Neural crest cell (in vitro differentiated cells): Measurements from ENCODE around the gene SMARCA1. TPM values are rescaled to one million over a fixed set of nuclear protein-coding genes. Genes with fewer than 3 reads are reported as not detected.

ENCODE experiments used
- DNase-seq: peaks from one replicate; pipeline ENCODE4 v3.0.0; 2021; ENCODE audit warnings: low read depth, mixed read lengths, low spot score
- H3K27ac Mint-ChIP-seq: one replicate; pipeline ENCODE4 v1.8.0; 2021; ENCODE audit warnings: mild to moderate bottlenecking, mixed read lengths; ENCODE audit not compliant: unreplicated experiment
- H3K27me3 Mint-ChIP-seq: 2 replicates; pipeline ENCODE4 v1.8.0; 2021; ENCODE audit warnings: low read depth, mild to moderate bottlenecking, mixed read lengths
- H3K36me3 Mint-ChIP-seq: 2 replicates; pipeline ENCODE4 v1.8.0; 2021; ENCODE audit warnings: low read depth, mild to moderate bottlenecking, mixed read lengths
- H3K4me1 Mint-ChIP-seq: 2 replicates; pipeline ENCODE4 v1.8.0; 2021; ENCODE audit warnings: mixed read lengths
- H3K4me3 Mint-ChIP-seq: one replicate; pipeline ENCODE4 v1.8.0; 2021; ENCODE audit warnings: mild to moderate bottlenecking, mixed read lengths
- H3K9me3 Mint-ChIP-seq: 2 replicates; pipeline ENCODE4 v1.8.0; 2021; ENCODE audit warnings: mixed read lengths
- total RNA-seq: library from RNA; stranded (reverse); gene quantifications from 2 replicates; pipeline ENCODE4 v1.2.1, GENCODE V29; 2021
- TF ChIP-seq, protein P1 (sequence below): fragments of 200-600 bp; sonication (generic); conservative IDR thresholded peaks from 2 replicates; pipeline ENCODE4 v1.5.0; 2021; ENCODE audit warnings: antibody characterized with exemption, mild to moderate bottlenecking

Gene SMARCA1
- total RNA-seq, 1 donor from 2014 or later = 122 TPM

DNA sequence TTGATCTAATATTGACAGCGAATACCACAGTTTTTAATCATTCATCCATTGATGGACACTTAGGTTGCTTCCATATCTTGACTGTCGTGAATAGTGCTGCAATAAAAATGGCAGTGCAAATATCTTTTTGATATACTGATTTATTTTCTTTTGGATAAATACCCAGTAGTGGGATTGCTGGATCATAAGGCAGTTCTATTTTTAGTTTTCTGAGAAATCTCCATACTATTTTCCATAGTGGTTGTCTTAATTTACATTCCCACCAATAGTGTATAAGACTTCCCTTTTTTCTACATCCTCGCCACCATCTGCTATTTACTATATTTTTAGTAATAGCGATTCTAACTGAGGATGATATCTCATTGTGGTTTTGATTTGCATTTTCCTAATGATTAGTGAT lies 100.1 kb downstream of the SMARCA1 start:
- peaks cover 65% of the 10 kb centered on the region for H3K36me3 Mint-ChIP-seq
- H3K27me3 Mint-ChIP-seq = no peaks in the 10 kb centered on the region
- DNase-seq = no peak
- H3K4me1 Mint-ChIP-seq = no peaks in the 10 kb centered on the region
- H3K9me3 Mint-ChIP-seq = peaks cover 45% of the 10 kb centered on the region
- H3K27ac Mint-ChIP-seq = no peak overlapping the region
- TF ChIP-seq, protein P1, sequence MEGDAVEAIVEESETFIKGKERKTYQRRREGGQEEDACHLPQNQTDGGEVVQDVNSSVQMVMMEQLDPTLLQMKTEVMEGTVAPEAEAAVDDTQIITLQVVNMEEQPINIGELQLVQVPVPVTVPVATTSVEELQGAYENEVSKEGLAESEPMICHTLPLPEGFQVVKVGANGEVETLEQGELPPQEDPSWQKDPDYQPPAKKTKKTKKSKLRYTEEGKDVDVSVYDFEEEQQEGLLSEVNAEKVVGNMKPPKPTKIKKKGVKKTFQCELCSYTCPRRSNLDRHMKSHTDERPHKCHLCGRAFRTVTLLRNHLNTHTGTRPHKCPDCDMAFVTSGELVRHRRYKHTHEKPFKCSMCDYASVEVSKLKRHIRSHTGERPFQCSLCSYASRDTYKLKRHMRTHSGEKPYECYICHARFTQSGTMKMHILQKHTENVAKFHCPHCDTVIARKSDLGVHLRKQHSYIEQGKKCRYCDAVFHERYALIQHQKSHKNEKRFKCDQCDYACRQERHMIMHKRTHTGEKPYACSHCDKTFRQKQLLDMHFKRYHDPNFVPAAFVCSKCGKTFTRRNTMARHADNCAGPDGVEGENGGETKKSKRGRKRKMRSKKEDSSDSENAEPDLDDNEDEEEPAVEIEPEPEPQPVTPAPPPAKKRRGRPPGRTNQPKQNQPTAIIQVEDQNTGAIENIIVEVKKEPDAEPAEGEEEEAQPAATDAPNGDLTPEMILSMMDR = no peak
- H3K4me3 Mint-ChIP-seq = no peak overlapping the region

DNA sequence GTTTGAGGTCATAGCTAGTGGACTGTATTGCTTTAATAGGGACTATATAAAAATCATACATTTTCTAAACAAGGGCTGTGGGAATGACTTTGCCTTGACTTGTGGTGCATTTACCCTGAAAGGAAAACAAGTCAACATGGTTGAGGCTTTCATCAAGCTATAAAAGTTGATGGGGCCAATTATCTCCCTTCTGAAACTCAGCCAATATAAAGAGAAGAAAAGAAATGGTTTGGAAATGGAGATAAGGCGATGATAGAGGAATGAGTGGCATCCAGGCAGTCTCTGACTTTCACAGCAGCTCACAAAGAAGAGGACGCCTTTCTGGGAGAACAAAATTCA lies 118.7 kb downstream of the SMARCA1 start:
- Mint-ChIP-seq H3K27me3 (no peaks in the 10 kb centered on the region), H3K4me1 (no peaks in the 10 kb centered on the region), H3K4me3 (no peak overlapping the region), H3K27ac (no peak overlapping the region), H3K9me3 (peaks cover 10% of the 10 kb centered on the region), H3K36me3 (peaks cover 35% of the 10 kb centered on the region)
- TF ChIP-seq, protein P1 = no peak
- DNase-seq = no peak

DNA sequence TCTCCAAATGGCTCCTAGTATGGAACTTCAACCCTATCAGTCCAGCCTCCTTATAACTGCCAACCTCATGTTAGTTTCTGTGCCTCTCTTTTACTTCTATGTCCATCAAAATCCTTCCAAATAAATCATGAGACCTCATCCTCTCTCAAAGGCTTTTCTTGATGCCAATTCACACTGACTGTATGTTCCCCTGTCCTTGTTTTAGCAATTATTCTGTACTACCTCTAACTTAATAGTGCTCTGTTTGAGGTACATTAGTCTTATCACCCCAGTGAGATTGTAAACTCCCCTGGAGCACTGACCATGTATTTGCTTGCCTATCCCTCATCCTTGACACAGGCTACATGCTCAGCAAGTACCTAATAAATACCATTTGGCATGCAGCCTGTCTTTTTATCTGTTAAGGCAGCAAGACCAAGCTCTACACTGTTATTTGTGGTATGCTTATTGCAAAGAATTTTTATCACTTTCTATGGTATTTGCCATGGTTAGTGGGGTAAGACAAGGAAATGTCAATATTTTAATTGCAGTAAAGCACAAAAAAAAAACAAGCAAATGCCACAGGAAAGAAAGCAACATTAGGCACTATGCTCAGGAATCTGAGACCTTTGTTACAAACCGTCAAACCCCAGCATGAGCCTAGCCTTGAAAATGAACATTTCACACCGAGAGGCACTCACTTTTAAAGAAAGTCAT lies 119.2 kb downstream of the SMARCA1 start:
- no peak for DNase-seq
- no peak overlapping the region for H3K4me3 Mint-ChIP-seq
- peaks cover 12% of the 10 kb centered on the region for H3K9me3 Mint-ChIP-seq
- peaks cover 36% of the 10 kb centered on the region for H3K36me3 Mint-ChIP-seq
- TF ChIP-seq, protein P1 = no peak
- H3K27me3 Mint-ChIP-seq = no peaks in the 10 kb centered on the region
- H3K4me1 Mint-ChIP-seq = no peaks in the 10 kb centered on the region
- no peak overlapping the region for H3K27ac Mint-ChIP-seq

Other genes starting within 250 kb of the SMARCA1 start
- 41.6 and 43.1 TPM in 2 replicates for gene OCRL, start 16.8 kb upstream of the SMARCA1 start, total RNA-seq
- gene APLN, start 131.5 kb upstream of the SMARCA1 start, total RNA-seq = 1.2 and 1.3 TPM in 2 replicates
- 0.32 and 0.40 TPM in 2 replicates for gene XPNPEP2, start 215.5 kb upstream of the SMARCA1 start, total RNA-seq